ENCODE data around the gene RASSF5.

The RASSF5 gene

GRCh38 chr1:206560007-206560716 lies 52.8 kb downstream of the RASSF5 start:
- Histone ChIP-seq H3K27me3 (ENCODE audit: control insufficient read depth, insufficient read depth, low read length) (peaks cover 51% of the 10 kb centered on the region), H3K36me3 (ENCODE audit: control insufficient read depth, insufficient read depth, low read length) (no peaks in the 10 kb centered on the region), H3K4me3 (ENCODE audit: low read depth, low read length) (no peak overlapping the region), H3K27ac (ENCODE audit: low read depth, low read length) (no peak overlapping the region), H3K9me3 (ENCODE audit: control insufficient read depth, insufficient read depth, low read depth, low read length) (no peaks in the 10 kb centered on the region), H3K4me1 (ENCODE audit: control insufficient read depth, insufficient read depth, low read length) (peaks cover 26% of the 10 kb centered on the region), H3K9ac (ENCODE audit: low read length) (no peak overlapping the region)

- H3K27ac ChIP-seq (ENCODE audit: low read depth, low read length), result no peak overlapping the region
- peaks cover 29% of the 10 kb centered on the region for H3K27me3 ChIP-seq (ENCODE audit: control insufficient read depth, insufficient read depth, low read length)
- H3K9me3 ChIP-seq (ENCODE audit: control insufficient read depth, insufficient read depth, low read depth, low read length), result no peaks in the 10 kb centered on the region
- no peak overlapping the region for H3K9ac ChIP-seq (ENCODE audit: low read length)
- H3K4me1 ChIP-seq (ENCODE audit: control insufficient read depth, insufficient read depth, low read length), result peaks cover 10% of the 10 kb centered on the region; the same call in 1 of the 2 replicates
- H3K36me3 ChIP-seq (ENCODE audit: control insufficient read depth, insufficient read depth, low read length), result no peaks in the 10 kb centered on the region
- no peak overlapping the region for H3K4me3 ChIP-seq (ENCODE audit: low read depth, low read length)
Measured at GRCh38 chr1:206563367-206564207, 56.3 kb downstream of the RASSF5 start.

- H3K4me3 ChIP-seq (ENCODE audit: low read depth, low read length), result no peak overlapping the region
- peaks cover 7% of the 10 kb centered on the region for H3K4me1 ChIP-seq (ENCODE audit: control insufficient read depth, insufficient read depth, low read length)
- H3K36me3 ChIP-seq (ENCODE audit: control insufficient read depth, insufficient read depth, low read length), result no peaks in the 10 kb centered on the region
- no peaks in the 10 kb centered on the region for H3K9me3 ChIP-seq (ENCODE audit: control insufficient read depth, insufficient read depth, low read depth, low read length)
- H3K27ac ChIP-seq (ENCODE audit: low read depth, low read length), result no peak overlapping the region
- peaks cover 16% of the 10 kb centered on the region; the same call in 1 of the 2 replicates for H3K27me3 ChIP-seq (ENCODE audit: control insufficient read depth, insufficient read depth, low read length)
- H3K9ac ChIP-seq (ENCODE audit: low read length), result no peak overlapping the region
Measured at GRCh38 chr1:206565995-206566394, 58.7 kb downstream of the RASSF5 start.

- peaks cover 7% of the 10 kb centered on the region for H3K4me1 ChIP-seq (ENCODE audit: control insufficient read depth, insufficient read depth, low read length)
- H3K9me3 ChIP-seq (ENCODE audit: control insufficient read depth, insufficient read depth, low read depth, low read length), result no peaks in the 10 kb centered on the region
- no peak overlapping the region for H3K4me3 ChIP-seq (ENCODE audit: low read depth, low read length)
- no peak overlapping the region for H3K9ac ChIP-seq (ENCODE audit: low read length)
- H3K27me3 ChIP-seq (ENCODE audit: control insufficient read depth, insufficient read depth, low read length), result peaks cover 16% of the 10 kb centered on the region; the same call in 1 of the 2 replicates
- no peak overlapping the region for H3K27ac ChIP-seq (ENCODE audit: low read depth, low read length)
- H3K36me3 ChIP-seq (ENCODE audit: control insufficient read depth, insufficient read depth, low read length), result no peaks in the 10 kb centered on the region
Measured at GRCh38 chr1:206566999-206567398, 59.7 kb downstream of the RASSF5 start.

GRCh38 chr1:206568256-206568655 lies 60.9 kb downstream of the RASSF5 start:
- peaks cover 7% of the 10 kb centered on the region for H3K4me1 ChIP-seq (ENCODE audit: control insufficient read depth, insufficient read depth, low read length)

GRCh38 chr1:206568779-206569352 lies 61.5 kb downstream of the RASSF5 start:
- Histone ChIP-seq H3K27me3 (ENCODE audit: control insufficient read depth, insufficient read depth, low read length) (peaks cover 16% of the 10 kb centered on the region; the same call in 1 of the 2 replicates), H3K36me3 (ENCODE audit: control insufficient read depth, insufficient read depth, low read length) (no peaks in the 10 kb centered on the region), H3K9ac (ENCODE audit: low read length) (no peak overlapping the region), H3K9me3 (ENCODE audit: control insufficient read depth, insufficient read depth, low read depth, low read length) (no peaks in the 10 kb centered on the region), H3K4me1 (ENCODE audit: control insufficient read depth, insufficient read depth, low read length) (peaks cover 7% of the 10 kb centered on the region), H3K27ac (ENCODE audit: low read depth, low read length) (no peak overlapping the region), H3K4me3 (ENCODE audit: low read depth, low read length) (no peak overlapping the region)

More at GRCh38 chr1:206568256-206568655, 60.9 kb downstream of the RASSF5 start:
- Histone ChIP-seq H3K4me3 (ENCODE audit: low read depth, low read length) (no peak overlapping the region), H3K9ac (ENCODE audit: low read length) (no peak overlapping the region), H3K27ac (ENCODE audit: low read depth, low read length) (no peak overlapping the region), H3K27me3 (ENCODE audit: control insufficient read depth, insufficient read depth, low read length) (peaks cover 16% of the 10 kb centered on the region; the same call in 1 of the 2 replicates), H3K36me3 (ENCODE audit: control insufficient read depth, insufficient read depth, low read length) (no peaks in the 10 kb centered on the region), H3K9me3 (ENCODE audit: control insufficient read depth, insufficient read depth, low read depth, low read length) (no peaks in the 10 kb centered on the region)

- Histone ChIP-seq H3K27ac (ENCODE audit: low read depth, low read length) (no peak overlapping the region), H3K36me3 (ENCODE audit: control insufficient read depth, insufficient read depth, low read length) (no peaks in the 10 kb centered on the region)
Measured at GRCh38 chr1:206569556-206569955, 62.2 kb downstream of the RASSF5 start.

GRCh38 chr1:206570529-206570928 lies 63.2 kb downstream of the RASSF5 start:
- Histone ChIP-seq H3K4me1 (ENCODE audit: control insufficient read depth, insufficient read depth, low read length) (peaks cover 7% of the 10 kb centered on the region), H3K36me3 (ENCODE audit: control insufficient read depth, insufficient read depth, low read length) (no peaks in the 10 kb centered on the region), H3K27ac (ENCODE audit: low read depth, low read length) (no peak overlapping the region), H3K27me3 (ENCODE audit: control insufficient read depth, insufficient read depth, low read length) (peaks cover 5% of the 10 kb centered on the region; the same call in 1 of the 2 replicates), H3K9ac (ENCODE audit: low read length) (no peak overlapping the region), H3K4me3 (ENCODE audit: low read depth, low read length) (no peak overlapping the region), H3K9me3 (ENCODE audit: control insufficient read depth, insufficient read depth, low read depth, low read length) (no peaks in the 10 kb centered on the region)

More at GRCh38 chr1:206569556-206569955, 62.2 kb downstream of the RASSF5 start:
- Histone ChIP-seq H3K27me3 (ENCODE audit: control insufficient read depth, insufficient read depth, low read length) (peaks cover 15% of the 10 kb centered on the region; the same call in 1 of the 2 replicates), H3K4me3 (ENCODE audit: low read depth, low read length) (no peak overlapping the region), H3K9ac (ENCODE audit: low read length) (no peak overlapping the region), H3K9me3 (ENCODE audit: control insufficient read depth, insufficient read depth, low read depth, low read length) (no peaks in the 10 kb centered on the region), H3K4me1 (ENCODE audit: control insufficient read depth, insufficient read depth, low read length) (peaks cover 7% of the 10 kb centered on the region)

GRCh38 chr1:206572835-206573234 lies 65.5 kb downstream of the RASSF5 start:
- H3K27ac ChIP-seq (ENCODE audit: low read depth, low read length), result no peak overlapping the region
- H3K36me3 ChIP-seq (ENCODE audit: control insufficient read depth, insufficient read depth, low read length), result no peaks in the 10 kb centered on the region
- H3K9me3 ChIP-seq (ENCODE audit: control insufficient read depth, insufficient read depth, low read depth, low read length), result no peaks in the 10 kb centered on the region
- H3K27me3 ChIP-seq (ENCODE audit: control insufficient read depth, insufficient read depth, low read length), result no peaks in the 10 kb centered on the region
- H3K4me3 ChIP-seq (ENCODE audit: low read depth, low read length), result no peak overlapping the region
- no peak overlapping the region for H3K9ac ChIP-seq (ENCODE audit: low read length)
- peaks cover 7% of the 10 kb centered on the region for H3K4me1 ChIP-seq (ENCODE audit: control insufficient read depth, insufficient read depth, low read length)

- Histone ChIP-seq H3K4me1 (ENCODE audit: control insufficient read depth, insufficient read depth, low read length) (peaks cover 7% of the 10 kb centered on the region), H3K27me3 (ENCODE audit: control insufficient read depth, insufficient read depth, low read length) (no peaks in the 10 kb centered on the region), H3K9ac (ENCODE audit: low read length) (no peak overlapping the region), H3K4me3 (ENCODE audit: low read depth, low read length) (no peak overlapping the region), H3K27ac (ENCODE audit: low read depth, low read length) (no peak overlapping the region), H3K36me3 (ENCODE audit: control insufficient read depth, insufficient read depth, low read length) (no peaks in the 10 kb centered on the region), H3K9me3 (ENCODE audit: control insufficient read depth, insufficient read depth, low read depth, low read length) (no peaks in the 10 kb centered on the region)
Measured at GRCh38 chr1:206573319-206573718, 66.0 kb downstream of the RASSF5 start.

- H3K9ac ChIP-seq (ENCODE audit: low read length), result no peak overlapping the region
- H3K4me1 ChIP-seq (ENCODE audit: control insufficient read depth, insufficient read depth, low read length), result peaks cover 5% of the 10 kb centered on the region
- H3K27ac ChIP-seq (ENCODE audit: low read depth, low read length), result no peak overlapping the region
- no peaks in the 10 kb centered on the region for H3K36me3 ChIP-seq (ENCODE audit: control insufficient read depth, insufficient read depth, low read length)
- no peak overlapping the region for H3K4me3 ChIP-seq (ENCODE audit: low read depth, low read length)
- H3K9me3 ChIP-seq (ENCODE audit: control insufficient read depth, insufficient read depth, low read depth, low read length), result no peaks in the 10 kb centered on the region
- no peaks in the 10 kb centered on the region for H3K27me3 ChIP-seq (ENCODE audit: control insufficient read depth, insufficient read depth, low read length)
Measured at GRCh38 chr1:206573762-206574161, 66.4 kb downstream of the RASSF5 start.

Data from HUES6 (cell line).